SK-N-SH (cell line): ENCODE results near the gene FANCI. TPM values are rescaled to one million over a fixed set of nuclear protein-coding genes. Genes with fewer than 3 reads are reported as not detected.

Experiments
- CTCF ChIA-PET: fragments of 300-600, 350-600 bp; formaldehyde crosslinking; extraction: SDS; loops from one replicate; lab custom pipeline; 2021; lab: Yijun Ruan, JAX
- POLR2A ChIA-PET: fragments of 350-600 bp; sonication (Branson Sonifier 250); formaldehyde crosslinking; extraction: SDS; loops from one replicate; lab custom pipeline; 2020; ENCODE audit warnings: antibody characterized with exemption, inconsistent platforms; lab: Yijun Ruan, JAX
- DNase-seq: peaks from one replicate; pipeline ENCODE4 v3.0.0; 2012
- H2AFZ ChIP-seq: fragments of 200-600 bp; sonication (generic); 2 replicates; pipeline ENCODE4 v1.8.1; 2016; ENCODE audit warnings: antibody characterized with exemption, mild to moderate bottlenecking, low read depth
- H3F3A ChIP-seq: fragments of 200-600 bp; sonication (generic); replicated peaks from 2 replicates; pipeline ENCODE3; 2016; ENCODE audit warnings: antibody characterized with exemption, mild to moderate bottlenecking; ENCODE audit not compliant: insufficient read depth
- H3K27ac ChIP-seq, 2 experiments: fragments of 200-500 bp in 1 of 2; fragments of 200-600 bp in 1 of 2; sonication (Bioruptor generic) in 1 of 2; sonication (generic), shearing (Covaris generic) in 1 of 2; 2 replicates each; pipeline versions ENCODE4 v1.5.1 to v1.6.1; 2014 to 2016; ENCODE audit warnings: low read depth in 2 of 2, inconsistent platforms in 1 of 2, low read length in 1 of 2, mild to moderate bottlenecking in 1 of 2, mixed read lengths in 1 of 2
- H3K27me3 ChIP-seq: fragments of 200-600 bp; sonication (generic), shearing (Covaris generic); 2 replicates; pipeline ENCODE4 v1.6.1; 2016; ENCODE audit warnings: mixed run types; ENCODE audit not compliant: insufficient read depth
- H3K36me3 ChIP-seq, 2 experiments: fragments of 200-500 bp in 1 of 2; fragments of 200-600 bp in 1 of 2; sonication (Bioruptor generic) in 1 of 2; sonication (generic) in 1 of 2; replicated peaks in 1 of 2; 2 replicates each; pipeline versions ENCODE3 to v1.5.1; 2014 to 2016; ENCODE audit warnings: low read length in 1 of 2, mild to moderate bottlenecking in 1 of 2; ENCODE audit not compliant: insufficient read depth in 2 of 2, control insufficient read depth in 1 of 2
- H3K4me1 ChIP-seq, 2 experiments: fragments of 200-500 bp in 1 of 2; fragments of 200-600 bp in 1 of 2; sonication (Bioruptor generic) in 1 of 2; sonication (generic), shearing (Covaris generic) in 1 of 2; 2 replicates each; pipeline versions ENCODE4 v1.5.1 to v1.6.1; 2014 to 2016; ENCODE audit warnings: low read depth in 1 of 2, low read length in 1 of 2, mixed run types in 1 of 2; ENCODE audit not compliant: insufficient read depth in 2 of 2, control insufficient read depth in 1 of 2
- H3K4me2 ChIP-seq: fragments of 200-600 bp; sonication (generic), shearing (Covaris generic); 2 replicates; pipeline ENCODE4 v1.6.1; 2017; ENCODE audit warnings: mixed run types
- H3K4me3 ChIP-seq, 2 experiments: fragments of 200-500 bp in 1 of 2; fragments of 200-600 bp in 1 of 2; sonication (Bioruptor generic) in 1 of 2; sonication (generic), shearing (Covaris generic) in 1 of 2; 2 replicates each; pipeline versions ENCODE4 v1.5.1 to v1.8.1; 2014 to 2016; ENCODE audit warnings: low read depth in 2 of 2, inconsistent platforms in 1 of 2, low read length in 1 of 2, mild to moderate bottlenecking in 1 of 2, mixed read lengths in 1 of 2, moderate library complexity in 1 of 2
- H3K79me2 ChIP-seq: fragments of 200-600 bp; sonication (generic); 2 replicates; pipeline ENCODE4 v1.8.1; 2017; ENCODE audit warnings: mild to moderate bottlenecking; ENCODE audit not compliant: insufficient read depth
- H3K9ac ChIP-seq: fragments of 200-600 bp; sonication (generic); 2 replicates; pipeline ENCODE4 v1.6.1; 2017; ENCODE audit warnings: mixed run types
- H3K9me2 ChIP-seq: fragments of 200-600 bp; sonication (generic); 2 replicates; pipeline ENCODE4 v1.6.1; 2017; ENCODE audit warnings: mixed run types
- H3K9me3 ChIP-seq: fragments of 200-600 bp; sonication (generic); 2 replicates; pipeline ENCODE4 v1.6.1; 2017; ENCODE audit warnings: mixed run types, mild to moderate bottlenecking, moderate library complexity
- H4K20me1 ChIP-seq: fragments of 200-600 bp; sonication (generic); 2 replicates; pipeline ENCODE4 v1.6.1; 2017; ENCODE audit warnings: mild to moderate bottlenecking, mixed run types; ENCODE audit not compliant: insufficient read depth
- CHD2 ChIP-seq: fragments of 150-350 bp; IDR thresholded peaks from 2 replicates; pipeline ENCODE4 v1.6.1; 2018; ENCODE audit warnings: low read length; ENCODE audit not compliant: partially characterized antibody
- CTCF ChIP-seq: fragments of 200-600 bp; sonication (generic); IDR thresholded peaks from 2 replicates; pipeline ENCODE4 v1.6.1; 2017; ENCODE audit warnings: antibody characterized with exemption, mild to moderate bottlenecking, moderate library complexity
- FOXM1 ChIP-seq: IDR thresholded peaks from 2 replicates; pipeline ENCODE4 v1.4.0; 2012; ENCODE audit warnings: low read depth, mild to moderate bottlenecking
- GATA2 ChIP-seq: sonication (generic); formaldehyde crosslinking; IDR thresholded peaks from 2 replicates; pipeline ENCODE4 v1.5.0; 2020; ENCODE audit warnings: mild to moderate bottlenecking, missing genetic modification reagents
- JUND ChIP-seq: IDR thresholded peaks from 2 replicates; pipeline ENCODE4 v1.4.0; 2012
- NFIC ChIP-seq: IDR thresholded peaks from 2 replicates; pipeline ENCODE4 v1.4.0; 2012; ENCODE audit warnings: borderline replicate concordance
- NRF1 ChIP-seq: IDR thresholded peaks from 2 replicates; pipeline ENCODE4 v1.6.1; 2012; ENCODE audit warnings: low read depth, mild to moderate bottlenecking, low read length
- POLR2AphosphoS5 ChIP-seq: IDR thresholded peaks from 2 replicates; pipeline ENCODE4 v1.6.1; 2012; ENCODE audit warnings: low read depth, low read length
- RAD21 ChIP-seq: IDR thresholded peaks from 2 replicates; pipeline ENCODE4 v1.6.1; 2012; ENCODE audit warnings: mild to moderate bottlenecking, low read length
- REST ChIP-seq: IDR thresholded peaks from 2 replicates; pipeline ENCODE4 v1.6.1; 2012; ENCODE audit warnings: mild to moderate bottlenecking, low read depth, low read length, moderate library complexity
- RFX5 ChIP-seq: IDR thresholded peaks from 2 replicates; pipeline ENCODE4 v1.6.1; 2012; ENCODE audit warnings: mild to moderate bottlenecking, improper control_type of control experiment, low read length
- RXRA ChIP-seq: IDR thresholded peaks from 2 replicates; pipeline ENCODE4 v1.4.0; 2012; ENCODE audit warnings: low read depth, mild to moderate bottlenecking, borderline replicate concordance
- SIN3A ChIP-seq: IDR thresholded peaks from 2 replicates; pipeline ENCODE4 v1.6.1; 2012; ENCODE audit warnings: low read depth, mild to moderate bottlenecking, low read length, moderate library complexity, borderline replicate concordance
- TCF12 ChIP-seq: IDR thresholded peaks from 2 replicates; pipeline ENCODE4 v1.4.0; 2012
- USF1 ChIP-seq: IDR thresholded peaks from 2 replicates; pipeline ENCODE4 v1.4.0; 2012; ENCODE audit warnings: low read depth, borderline replicate concordance
- YY1 ChIP-seq: IDR thresholded peaks from 2 replicates; pipeline ENCODE4 v1.4.0; 2012; ENCODE audit warnings: low read depth, mild to moderate bottlenecking
- WGBS: methylation state at CpG from one replicate; pipeline ENCODE4 v1.1.6; 2017; ENCODE audit warnings: low lambda C conversion rate; 5-methylcytosine and 5-hydroxymethylcytosine counted together
- polyA plus RNA-seq, 3 experiments: library from polyadenylated mRNA; depleted of rRNA; stranded (reverse); fragments of >200 nt; gene quantifications; 2 replicates each; pipeline ENCODE4 v1.2.3, GENCODE V29; 2012
- TF ChIP-seq, protein P1 (sequence below): IDR thresholded peaks from 2 replicates; pipeline ENCODE4 v1.4.0; 2012; ENCODE audit warnings: low read depth
- TF ChIP-seq, protein P2 (sequence below): fragments of 150-350 bp; IDR thresholded peaks from 2 replicates; pipeline ENCODE4 v1.6.1; 2016; ENCODE audit warnings: mild to moderate bottlenecking, low read depth, low read length
- TF ChIP-seq, protein P3 (sequence below): fragments of 150-350 bp; IDR thresholded peaks from 2 replicates; pipeline ENCODE4 v1.6.1; 2017; ENCODE audit warnings: antibody characterized with exemption, low read length, low read depth, borderline replicate concordance

Gene FANCI
- polyA plus RNA-seq, 1 of the 3 experiments (the other 2 are of a cell fraction) = 13.2 TPM

- DNase-seq = no peak
- H3F3A ChIP-seq = no peaks in the 10 kb centered on the region
- no peaks in the 10 kb centered on the region for H3K9me2 ChIP-seq
- no peak overlapping the region for H3K4me2 ChIP-seq
- no peak for TF ChIP-seq RXRA
- TF ChIP-seq JUND = no peak
- no peak for TF ChIP-seq RFX5
- no peak for TF ChIP-seq FOXM1
- no peak for TF ChIP-seq YY1
- TF ChIP-seq, all 33 proteins: peak for 0
- H3K36me3 ChIP-seq = no peaks in the 10 kb centered on the region
- no peaks in the 10 kb centered on the region for H3K4me1 ChIP-seq
- H4K20me1 ChIP-seq = no peaks in the 10 kb centered on the region
- no peaks in the 10 kb centered on the region for H3K9me3 ChIP-seq
- ChIA-PET CTCF (interaction anchor here (7.4 kb wide), 1 partner anchor 20 kb away, joined by 56 read pairs; no protein-coding TSS in a partner anchor), POLR2A (no interaction called here)
- H3K4me3 ChIP-seq = no peak overlapping the region
- no peak overlapping the region for H2AFZ ChIP-seq
- WGBS = 71% methylated on average over 14 of the region's 14 CpGs
- H3K27ac ChIP-seq = no peak overlapping the region
- H3K79me2 ChIP-seq = no peaks in the 10 kb centered on the region
- H3K27me3 ChIP-seq = no peaks in the 10 kb centered on the region
- H3K9ac ChIP-seq = no peak overlapping the region
Measured at GRCh38 chr15:89226359-89227221, 17.2 kb upstream of the FANCI start.

DNA sequence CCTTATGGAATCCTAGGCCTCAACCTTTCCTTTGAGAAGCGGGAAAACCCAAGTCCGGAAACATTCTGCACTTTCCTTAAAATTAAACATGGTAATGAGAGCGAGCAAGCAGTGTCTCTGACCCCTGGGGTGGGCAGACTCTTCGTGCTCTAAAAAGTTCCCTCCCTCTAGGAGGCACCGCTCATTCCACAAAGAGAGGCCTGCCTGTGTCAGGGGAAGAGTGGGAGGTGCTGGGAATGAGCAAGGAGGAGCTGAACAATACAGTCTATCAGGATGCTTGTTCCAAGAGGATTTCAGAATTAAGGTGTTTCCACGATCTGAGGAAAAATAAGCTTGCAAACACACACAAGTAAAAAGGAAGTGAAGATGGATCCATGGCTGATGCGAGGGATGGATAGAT, 16.4 kb upstream of the FANCI start:
- CTCF ChIA-PET = interaction anchor here (1.0 to 7.4 kb wide), 2 partner anchors 21 to 505 kb away, joined by 3 to 56 read pairs; no protein-coding TSS in a partner anchor
- H3K4me3 ChIP-seq = no peak overlapping the region
- TF ChIP-seq, protein P1, sequence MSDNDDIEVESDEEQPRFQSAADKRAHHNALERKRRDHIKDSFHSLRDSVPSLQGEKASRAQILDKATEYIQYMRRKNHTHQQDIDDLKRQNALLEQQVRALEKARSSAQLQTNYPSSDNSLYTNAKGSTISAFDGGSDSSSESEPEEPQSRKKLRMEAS = no peak
- TF ChIP-seq TCF12 (no peak), NFIC (no peak), CTCF (no peak), CHD2 (no peak), USF1 (no peak), POLR2AphosphoS5 (no peak), REST (no peak), SIN3A (no peak), YY1 (no peak), NRF1 (no peak), GATA2 (CRISPR knock-in tag) (no peak), RAD21 (no peak)
- TF ChIP-seq, protein P2, sequence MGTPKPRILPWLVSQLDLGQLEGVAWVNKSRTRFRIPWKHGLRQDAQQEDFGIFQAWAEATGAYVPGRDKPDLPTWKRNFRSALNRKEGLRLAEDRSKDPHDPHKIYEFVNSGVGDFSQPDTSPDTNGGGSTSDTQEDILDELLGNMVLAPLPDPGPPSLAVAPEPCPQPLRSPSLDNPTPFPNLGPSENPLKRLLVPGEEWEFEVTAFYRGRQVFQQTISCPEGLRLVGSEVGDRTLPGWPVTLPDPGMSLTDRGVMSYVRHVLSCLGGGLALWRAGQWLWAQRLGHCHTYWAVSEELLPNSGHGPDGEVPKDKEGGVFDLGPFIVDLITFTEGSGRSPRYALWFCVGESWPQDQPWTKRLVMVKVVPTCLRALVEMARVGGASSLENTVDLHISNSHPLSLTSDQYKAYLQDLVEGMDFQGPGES = no peak
- TF ChIP-seq, protein P3, sequence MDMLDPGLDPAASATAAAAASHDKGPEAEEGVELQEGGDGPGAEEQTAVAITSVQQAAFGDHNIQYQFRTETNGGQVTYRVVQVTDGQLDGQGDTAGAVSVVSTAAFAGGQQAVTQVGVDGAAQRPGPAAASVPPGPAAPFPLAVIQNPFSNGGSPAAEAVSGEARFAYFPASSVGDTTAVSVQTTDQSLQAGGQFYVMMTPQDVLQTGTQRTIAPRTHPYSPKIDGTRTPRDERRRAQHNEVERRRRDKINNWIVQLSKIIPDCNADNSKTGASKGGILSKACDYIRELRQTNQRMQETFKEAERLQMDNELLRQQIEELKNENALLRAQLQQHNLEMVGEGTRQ = no peak

More for the DNA sequence above, 16.4 kb upstream of the FANCI start:
- Histone ChIP-seq H3K4me2 (no peak overlapping the region), H3K79me2 (no peaks in the 10 kb centered on the region), H3K9me3 (no peaks in the 10 kb centered on the region), H3K27ac (no peak overlapping the region), H3K36me3 (no peaks in the 10 kb centered on the region), H4K20me1 (no peaks in the 10 kb centered on the region), H2AFZ (no peak overlapping the region), H3K4me1 (no peaks in the 10 kb centered on the region), H3K27me3 (no peaks in the 10 kb centered on the region), H3K9ac (no peak overlapping the region), H3K9me2 (no peaks in the 10 kb centered on the region), H3F3A (no peaks in the 10 kb centered on the region)
- 81% methylated on average over 7 of the region's 7 CpGs for WGBS
- POLR2A ChIA-PET = no interaction called here
- DNase-seq = no peak
